GM12891 (cell line): ENCODE measurements around the gene MAGI1.

Source experiments
- POLR2A ChIP-seq: IDR thresholded peaks from 2 replicates; pipeline ENCODE4 v1.6.1; 2011; ENCODE audit warnings: low read depth, low read length, control low read depth
- POLR2AphosphoS5 ChIP-seq: IDR thresholded peaks from 2 replicates; pipeline ENCODE4 v1.6.1; 2011; ENCODE audit warnings: low read depth, low read length, control low read depth
- SPI1 ChIP-seq: IDR thresholded peaks from 2 replicates; pipeline ENCODE4 v1.6.1; 2011; ENCODE audit warnings: low read depth, low read length, control low read depth
- TAF1 ChIP-seq: IDR thresholded peaks from 2 replicates; pipeline ENCODE4 v1.6.1; 2011; ENCODE audit warnings: low read depth, low read length, control low read depth

GRCh38 chr3:65641777-65642176 is 396.9 kb downstream of the MAGI1 start:
- TF ChIP-seq POLR2AphosphoS5 = no peak
- no peak for TF ChIP-seq POLR2A
- TF ChIP-seq SPI1 = no peak
- TF ChIP-seq TAF1 = no peak
